Measurements from ENCODE around the gene RIF1. TPM values are rescaled to one million over a fixed set of nuclear protein-coding genes. Genes with fewer than 3 reads are reported as not detected.

RIF1 gene
- total RNA-seq, 1 experiment from 2014 or later: 123 TPM

- Mint-ChIP-seq H3K27me3 (ENCODE audit: low read depth) (no peaks in the 10 kb centered on the region), H3K36me3 (ENCODE audit: insufficient read depth in 1 of 3, low read depth in 3 of 3) (peaks cover 0 to 5% (median 2%) of the 10 kb centered on the region in 3 experiments; a peak in 2 of 7 replicates), H3K9me3 (peaks cover 0 to 2% of the 10 kb centered on the region in 2 experiments; a peak in 3 of 5 replicates), H3K27ac (no peak overlapping the region), H3K4me1 (no peaks in the 10 kb centered on the region), H3K4me3 (no peak overlapping the region)
- Histone ChIP-seq H3K18ac (ENCODE audit: insufficient read length, low read depth, low read length) (no peak overlapping the region), H3K4ac (ENCODE audit: low read depth, low read length) (no peak overlapping the region), H3K27ac (ENCODE audit: insufficient read length, low read depth, low read length) (no peak overlapping the region), H2AK5ac (ENCODE audit: insufficient read length, low read length) (no peak overlapping the region), H3K23ac (ENCODE audit: insufficient read length, low read depth, low read length) (no peak overlapping the region), H3T11ph (ENCODE audit: low read length) (no peak overlapping the region), H4K20me1 (ENCODE audit: control insufficient read depth, insufficient read depth, insufficient read length) (no peaks in the 10 kb centered on the region), H4K5ac (ENCODE audit: insufficient read length, low read depth, low read length) (no peak overlapping the region), H2BK5ac (ENCODE audit: insufficient read length, low read length) (no peak overlapping the region), H3K56ac (ENCODE audit: insufficient read length, low read depth, low read length) (no peak overlapping the region), H3K9me3 (ENCODE audit: control insufficient read depth, low read depth, low read length) (no peaks in the 10 kb centered on the region), H2BK120ac (ENCODE audit: low read depth, low read length, poor library complexity, severe bottlenecking) (no peak overlapping the region), H3K79me1 (ENCODE audit: insufficient read depth, low read depth, low read length, poor library complexity, severe bottlenecking) (no peaks in the 10 kb centered on the region), H2AFZ (ENCODE audit: low read length) (no peak overlapping the region), H3K14ac (ENCODE audit: insufficient read depth, low read length) (no peak overlapping the region), H4K8ac (replicated peaks; ENCODE audit: insufficient read length, low read depth, low read length) (no peak overlapping the region), H4K91ac (ENCODE audit: insufficient read length, low read depth, low read length) (no peak overlapping the region), H3K23me2 (ENCODE audit: insufficient read length, low read depth, low read length, poor library complexity, severe bottlenecking) (no peaks in the 10 kb centered on the region), H3K9ac (ENCODE audit: extremely low read depth, insufficient read length, low read length) (no peak overlapping the region), H2BK12ac (ENCODE audit: insufficient read length, low read depth, low read length) (no peak overlapping the region), H2BK15ac (ENCODE audit: low read depth, low read length) (no peak overlapping the region), H2BK20ac (ENCODE audit: low read depth, low read length, poor library complexity, severe bottlenecking) (no peak overlapping the region), H3K4me1 (ENCODE audit: insufficient read depth, low read length) (no peaks in the 10 kb centered on the region; the same call in 1 of the 2 replicates), H3K79me2 (ENCODE audit: insufficient read depth, low read length) (no peaks in the 10 kb centered on the region), H3K27me3 (ENCODE audit: insufficient read depth, low read length) (no peaks in the 10 kb centered on the region), H3K4me2 (ENCODE audit: insufficient read depth, insufficient read length, low read length) (no peak overlapping the region)
- no CpG with 5 or more reads among the region's 1 CpG for WGBS (ENCODE audit: extremely low coverage, insufficient read length, low lambda C conversion rate)
- no peak for DNase-seq
- TF ChIP-seq, protein P1, sequence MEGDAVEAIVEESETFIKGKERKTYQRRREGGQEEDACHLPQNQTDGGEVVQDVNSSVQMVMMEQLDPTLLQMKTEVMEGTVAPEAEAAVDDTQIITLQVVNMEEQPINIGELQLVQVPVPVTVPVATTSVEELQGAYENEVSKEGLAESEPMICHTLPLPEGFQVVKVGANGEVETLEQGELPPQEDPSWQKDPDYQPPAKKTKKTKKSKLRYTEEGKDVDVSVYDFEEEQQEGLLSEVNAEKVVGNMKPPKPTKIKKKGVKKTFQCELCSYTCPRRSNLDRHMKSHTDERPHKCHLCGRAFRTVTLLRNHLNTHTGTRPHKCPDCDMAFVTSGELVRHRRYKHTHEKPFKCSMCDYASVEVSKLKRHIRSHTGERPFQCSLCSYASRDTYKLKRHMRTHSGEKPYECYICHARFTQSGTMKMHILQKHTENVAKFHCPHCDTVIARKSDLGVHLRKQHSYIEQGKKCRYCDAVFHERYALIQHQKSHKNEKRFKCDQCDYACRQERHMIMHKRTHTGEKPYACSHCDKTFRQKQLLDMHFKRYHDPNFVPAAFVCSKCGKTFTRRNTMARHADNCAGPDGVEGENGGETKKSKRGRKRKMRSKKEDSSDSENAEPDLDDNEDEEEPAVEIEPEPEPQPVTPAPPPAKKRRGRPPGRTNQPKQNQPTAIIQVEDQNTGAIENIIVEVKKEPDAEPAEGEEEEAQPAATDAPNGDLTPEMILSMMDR (conservative IDR thresholded peaks at IDR 0.05): no peak
These were observed 9.7 kb upstream of the RIF1 start for GRCh38 chr2:151399981-151400380.
